DND-41 (cell line): Measurements from ENCODE around the gene AGPAT1.

ENCODE experiments used
- ATAC-seq: fragments of 200-7000 bp; cut with Tn5 transposase; 3 replicates; pipeline ENCODE4 v1.9.1; 2021; ENCODE audit warnings: low read depth; ENCODE audit not compliant: insufficient read depth
- DNase-seq: peaks from one replicate; pipeline ENCODE4 v3.0.0-alpha.2; 2020
- H2AFZ ChIP-seq: 2 replicates; pipeline ENCODE4 v1.6.0; 2012; ENCODE audit warnings: low read depth, low read length
- H3K27ac ChIP-seq: 2 replicates; pipeline ENCODE4 v1.5.1; 2012; ENCODE audit warnings: low read length, inconsistent platforms
- H3K27me3 ChIP-seq: fragments of 200-600 bp; sonication (generic); 2 replicates; pipeline ENCODE4 v1.6.0; 2012; ENCODE audit warnings: low read length, mild to moderate bottlenecking, inconsistent platforms; ENCODE audit not compliant: insufficient read depth, poor library complexity
- H3K36me3 ChIP-seq: 2 replicates; pipeline ENCODE4 v1.5.1; 2012; ENCODE audit warnings: low read length, inconsistent platforms; ENCODE audit not compliant: insufficient read depth
- H3K4me1 ChIP-seq: 2 replicates; pipeline ENCODE4 v1.5.1; 2012; ENCODE audit warnings: mild to moderate bottlenecking, low read length; ENCODE audit not compliant: insufficient read depth
- H3K4me2 ChIP-seq: 2 replicates; pipeline ENCODE4 v1.6.0; 2012; ENCODE audit warnings: mild to moderate bottlenecking, moderate library complexity, low read length, inconsistent platforms; ENCODE audit not compliant: insufficient read depth
- H3K4me3 ChIP-seq, 2 experiments: fragments of 200-600 bp in 1 of 2; shearing (Covaris generic) in 1 of 2; 2 replicates each; pipeline ENCODE4 v1.5.1; 2012 to 2016; ENCODE audit warnings: inconsistent platforms in 2 of 2, low read length in 2 of 2, mild to moderate bottlenecking in 2 of 2, low read depth in 1 of 2, moderate library complexity in 1 of 2
- H3K79me2 ChIP-seq: 2 replicates; pipeline ENCODE4 v1.6.0; 2012; ENCODE audit warnings: low read length, inconsistent platforms; ENCODE audit not compliant: insufficient read depth
- H3K9ac ChIP-seq: 2 replicates; pipeline ENCODE4 v1.6.0; 2012; ENCODE audit warnings: low read depth, mild to moderate bottlenecking, inconsistent platforms, low read length, moderate library complexity
- H3K9me3 ChIP-seq: 2 replicates; pipeline ENCODE4 v1.5.1; 2012; ENCODE audit warnings: low read length, moderate library complexity, mild to moderate bottlenecking, inconsistent platforms; ENCODE audit not compliant: insufficient read depth, severe bottlenecking
- H4K20me1 ChIP-seq: 2 replicates; pipeline ENCODE4 v1.6.0; 2012; ENCODE audit warnings: low read length; ENCODE audit not compliant: insufficient read depth
- EZH2 ChIP-seq: IDR thresholded peaks from 3 replicates; pipeline ENCODE4 v1.6.1; 2012; ENCODE audit warnings: borderline replicate concordance, low read depth, mild to moderate bottlenecking, moderate library complexity, low read length, inconsistent platforms; ENCODE audit not compliant: severe bottlenecking
- TF ChIP-seq, protein P1 (sequence below): IDR thresholded peaks from 2 replicates; pipeline ENCODE4 v1.5.1; 2012; ENCODE audit warnings: borderline replicate concordance, low read length, moderate library complexity, mild to moderate bottlenecking; ENCODE audit not compliant: poor library complexity, severe bottlenecking; ENCODE audit errors: extremely low read depth

Gene AGPAT1

DNA sequence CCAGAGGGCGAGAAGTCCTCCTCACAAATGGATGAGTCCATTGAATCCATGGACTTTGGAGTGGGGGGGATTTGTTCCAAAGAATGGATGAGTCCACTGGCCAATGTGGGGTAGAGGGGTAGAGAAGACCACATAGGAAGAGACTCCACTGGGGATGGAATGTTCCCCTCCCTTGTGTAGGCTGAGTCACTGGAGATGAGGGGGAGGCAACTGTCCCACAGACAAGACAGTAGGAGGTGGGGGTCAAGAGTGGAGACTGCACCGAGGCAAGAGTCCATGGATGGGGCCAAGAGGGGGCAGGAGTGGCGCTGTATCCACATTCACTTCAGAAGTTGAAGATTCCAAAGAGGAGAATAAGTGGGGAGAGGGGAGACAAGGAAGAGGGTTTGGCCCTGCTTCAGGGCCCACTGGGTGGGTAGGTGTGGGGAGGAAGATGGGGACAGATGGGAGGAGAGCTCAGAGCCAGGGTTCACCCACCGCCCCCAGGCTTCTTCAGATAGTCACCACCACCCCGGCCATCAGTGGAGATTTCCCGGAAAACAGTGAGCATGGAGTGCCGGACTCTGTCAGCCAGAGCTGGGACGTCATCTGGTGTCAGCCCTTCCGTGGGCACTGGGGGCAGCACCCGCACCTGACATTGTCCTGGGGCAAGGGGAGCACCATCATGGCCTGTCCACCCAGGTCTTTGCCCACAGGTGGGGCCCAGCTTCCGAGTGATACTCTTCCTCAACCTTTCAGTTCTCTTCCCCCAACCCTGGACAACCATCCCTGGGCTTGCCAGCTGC, 6.9 kb downstream of the AGPAT1 start:
- H3K4me1 ChIP-seq, result no peaks in the 10 kb centered on the region
- no peak for TF ChIP-seq EZH2
- TF ChIP-seq, protein P1, sequence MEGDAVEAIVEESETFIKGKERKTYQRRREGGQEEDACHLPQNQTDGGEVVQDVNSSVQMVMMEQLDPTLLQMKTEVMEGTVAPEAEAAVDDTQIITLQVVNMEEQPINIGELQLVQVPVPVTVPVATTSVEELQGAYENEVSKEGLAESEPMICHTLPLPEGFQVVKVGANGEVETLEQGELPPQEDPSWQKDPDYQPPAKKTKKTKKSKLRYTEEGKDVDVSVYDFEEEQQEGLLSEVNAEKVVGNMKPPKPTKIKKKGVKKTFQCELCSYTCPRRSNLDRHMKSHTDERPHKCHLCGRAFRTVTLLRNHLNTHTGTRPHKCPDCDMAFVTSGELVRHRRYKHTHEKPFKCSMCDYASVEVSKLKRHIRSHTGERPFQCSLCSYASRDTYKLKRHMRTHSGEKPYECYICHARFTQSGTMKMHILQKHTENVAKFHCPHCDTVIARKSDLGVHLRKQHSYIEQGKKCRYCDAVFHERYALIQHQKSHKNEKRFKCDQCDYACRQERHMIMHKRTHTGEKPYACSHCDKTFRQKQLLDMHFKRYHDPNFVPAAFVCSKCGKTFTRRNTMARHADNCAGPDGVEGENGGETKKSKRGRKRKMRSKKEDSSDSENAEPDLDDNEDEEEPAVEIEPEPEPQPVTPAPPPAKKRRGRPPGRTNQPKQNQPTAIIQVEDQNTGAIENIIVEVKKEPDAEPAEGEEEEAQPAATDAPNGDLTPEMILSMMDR, result peak; percentile 35
- no peaks in the 10 kb centered on the region for H4K20me1 ChIP-seq
- no peak overlapping the region for H3K4me2 ChIP-seq
- no peak overlapping the region for H2AFZ ChIP-seq
- no peak overlapping the region for H3K9ac ChIP-seq
- H3K4me3 ChIP-seq, result no peak overlapping the region
- DNase-seq, result no peak
- no peak overlapping the region for H3K27ac ChIP-seq
- peaks cover 57% of the 10 kb centered on the region for H3K36me3 ChIP-seq
- H3K27me3 ChIP-seq, result no peaks in the 10 kb centered on the region
- H3K9me3 ChIP-seq, result no peaks in the 10 kb centered on the region
- H3K79me2 ChIP-seq, result peaks cover 3% of the 10 kb centered on the region; the same call in 1 of the 2 replicates
- ATAC-seq, result 0 out of 3 replicates have a peak, but pooled peaks have one; percentile 31

DNA sequence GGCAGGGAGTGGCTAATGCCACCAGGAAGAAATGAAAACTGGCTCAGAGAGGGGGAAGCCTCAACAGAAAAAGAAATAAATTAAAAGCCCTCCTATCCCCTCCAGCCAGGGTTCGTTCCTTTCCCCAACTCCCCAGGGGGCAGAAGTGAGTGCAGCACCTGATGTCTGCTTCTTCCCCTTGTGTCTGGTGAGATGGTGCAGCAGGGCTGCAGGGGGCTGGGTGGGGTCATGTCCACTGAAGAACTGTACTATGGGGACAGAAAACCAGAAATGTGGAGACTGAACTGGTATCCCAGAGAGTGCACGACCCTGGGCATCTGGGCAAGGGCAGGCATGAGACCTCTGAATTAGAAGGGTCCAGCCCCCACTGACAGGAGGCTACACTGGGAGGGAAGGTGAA, 7.5 kb downstream of the AGPAT1 start:
- H3K36me3 ChIP-seq, result peaks cover 57% of the 10 kb centered on the region
- H3K27me3 ChIP-seq, result no peaks in the 10 kb centered on the region
- TF ChIP-seq, protein P1, result no peak
- TF ChIP-seq EZH2, result no peak
- H3K4me1 ChIP-seq, result no peaks in the 10 kb centered on the region
- H3K9me3 ChIP-seq, result no peaks in the 10 kb centered on the region
- no peaks in the 10 kb centered on the region for H4K20me1 ChIP-seq
- H3K79me2 ChIP-seq, result no peaks in the 10 kb centered on the region
- no peak overlapping the region for H2AFZ ChIP-seq
- ATAC-seq (no peak), DNase-seq (no peak)
- H3K27ac ChIP-seq, result no peak overlapping the region
- H3K4me3 ChIP-seq, result no peak overlapping the region
- H3K9ac ChIP-seq, result no peak overlapping the region
- no peak overlapping the region for H3K4me2 ChIP-seq

GRCh38 chr6:32167761-32168262, 8.1 kb downstream of the AGPAT1 start:
- H3K36me3 ChIP-seq, result peaks cover 58% of the 10 kb centered on the region
- no peak for DNase-seq
- H4K20me1 ChIP-seq, result no peaks in the 10 kb centered on the region
- no peaks in the 10 kb centered on the region for H3K79me2 ChIP-seq
- ATAC-seq, result no peak
- H3K9ac ChIP-seq, result no peak overlapping the region
- H3K4me3 ChIP-seq, result no peak overlapping the region
- H3K4me2 ChIP-seq, result no peak overlapping the region
- no peaks in the 10 kb centered on the region for H3K4me1 ChIP-seq
- H2AFZ ChIP-seq, result no peak overlapping the region
- H3K27me3 ChIP-seq, result no peaks in the 10 kb centered on the region
- no peaks in the 10 kb centered on the region for H3K9me3 ChIP-seq
- no peak overlapping the region for H3K27ac ChIP-seq
- TF ChIP-seq, protein P1, result no peak
- TF ChIP-seq EZH2, result no peak
